ENCODE data around the gene MYO5A. TPM values are rescaled to one million over a fixed set of nuclear protein-coding genes. Genes with fewer than 3 reads are reported as not detected.

The MYO5A gene
- total and polyA plus RNA-seq, 2 donors (not counting 3 experiments of a cell fraction or from before 2014, with no cell fraction given) = 31.9 to 91.9 TPM

DNA sequence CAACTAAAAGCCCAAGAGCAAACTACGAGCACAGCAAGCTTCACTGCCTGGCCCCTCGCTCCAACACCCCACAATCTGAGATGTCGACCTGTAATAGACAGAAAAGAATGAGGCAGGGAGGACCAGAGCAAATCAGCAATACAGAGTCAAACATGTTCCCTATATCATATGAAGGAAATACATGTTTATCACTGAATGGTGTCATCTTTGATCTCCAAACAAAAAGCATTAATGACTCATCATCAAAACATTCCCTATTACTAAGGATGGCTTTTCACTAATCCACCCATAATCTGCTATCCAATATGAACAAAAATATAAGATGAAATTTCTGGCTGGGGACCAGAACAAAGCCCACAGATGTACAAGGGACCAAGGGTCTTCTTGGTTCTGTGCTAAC lies 34.7 kb downstream of the MYO5A start:
- Histone ChIP-seq H3K36me3 (ENCODE audit: control insufficient read depth in 2 of 2, extremely low read depth in 1 of 2, insufficient read depth in 2 of 2, low read length in 2 of 2) (no peaks in the 10 kb centered on the region), H3K27me3 (ENCODE audit: control insufficient read depth in 2 of 2, insufficient read depth in 2 of 2, low read length in 2 of 2) (no peaks in the 10 kb centered on the region), H3K9ac (replicated peaks; ENCODE audit: extremely low read depth, insufficient read depth, low read length) (peak overlapping the region; percentile 81), H3K4me3 (replicated peaks in 1 of 3; ENCODE audit: insufficient read depth in 1 of 3, low read depth in 1 of 3, low read length in 3 of 3) (no peak overlapping the region), H4K20me1 (replicated peaks; ENCODE audit: control insufficient read depth, extremely low read depth, insufficient read depth, low read length) (no peaks in the 10 kb centered on the region), H3K27ac (ENCODE audit: insufficient read depth, low read depth, low read length) (peak overlapping the region; percentile 97), H3K9me3 (replicated peaks; ENCODE audit: control insufficient read depth, insufficient read depth, low read length) (no peaks in the 10 kb centered on the region), H3K9me1 (replicated peaks; ENCODE audit: control insufficient read depth, extremely low read depth, insufficient read depth, low read length) (no peaks in the 10 kb centered on the region), H3K79me2 (ENCODE audit: control insufficient read depth, insufficient read depth, low read length) (peaks cover 74% of the 10 kb centered on the region), H3K4me2 (ENCODE audit: insufficient read depth, low read length) (peak overlapping the region; percentile 58), H3K4me1 (ENCODE audit: control insufficient read depth, extremely low read depth, insufficient read depth, low read length) (peaks cover 75% of the 10 kb centered on the region), H2AFZ (ENCODE audit: low read depth, low read length) (no peak overlapping the region)
- CTCF ChIA-PET = interaction anchor here (0.6 to 1.3 kb wide), 2 partner anchors 27 to 58 kb away, joined by 3 read pairs; no protein-coding TSS in a partner anchor
- intact Hi-C loops (cut with micrococcal nuclease) = loop anchor here (2.0 to 10.0 kb wide), 4 partner anchors 35 to 617 kb away; partner anchors contain the start of gene MYO5A
- dilution Hi-C loops (cut with MboI; ENCODE audit: extremely low pct_ligation_motif_present, low sequenced_read_pairs) = no loop called here
- TF ChIP-seq POLR2AphosphoS5 (IDR thresholded peaks at IDR 0.05; ENCODE audit: insufficient read depth, low read depth, low read length) = peak; percentile 32
- TF ChIP-seq JUN (IDR thresholded peaks at IDR 0.05; ENCODE audit: borderline replicate concordance, insufficient read depth, insufficient read length, low read depth) = peak; percentile 85
- TF ChIP-seq FOS (IDR thresholded peaks at IDR 0.05; ENCODE audit: borderline replicate concordance, insufficient read depth, low read length) = peak; percentile 79
- TF ChIP-seq, protein P1, sequence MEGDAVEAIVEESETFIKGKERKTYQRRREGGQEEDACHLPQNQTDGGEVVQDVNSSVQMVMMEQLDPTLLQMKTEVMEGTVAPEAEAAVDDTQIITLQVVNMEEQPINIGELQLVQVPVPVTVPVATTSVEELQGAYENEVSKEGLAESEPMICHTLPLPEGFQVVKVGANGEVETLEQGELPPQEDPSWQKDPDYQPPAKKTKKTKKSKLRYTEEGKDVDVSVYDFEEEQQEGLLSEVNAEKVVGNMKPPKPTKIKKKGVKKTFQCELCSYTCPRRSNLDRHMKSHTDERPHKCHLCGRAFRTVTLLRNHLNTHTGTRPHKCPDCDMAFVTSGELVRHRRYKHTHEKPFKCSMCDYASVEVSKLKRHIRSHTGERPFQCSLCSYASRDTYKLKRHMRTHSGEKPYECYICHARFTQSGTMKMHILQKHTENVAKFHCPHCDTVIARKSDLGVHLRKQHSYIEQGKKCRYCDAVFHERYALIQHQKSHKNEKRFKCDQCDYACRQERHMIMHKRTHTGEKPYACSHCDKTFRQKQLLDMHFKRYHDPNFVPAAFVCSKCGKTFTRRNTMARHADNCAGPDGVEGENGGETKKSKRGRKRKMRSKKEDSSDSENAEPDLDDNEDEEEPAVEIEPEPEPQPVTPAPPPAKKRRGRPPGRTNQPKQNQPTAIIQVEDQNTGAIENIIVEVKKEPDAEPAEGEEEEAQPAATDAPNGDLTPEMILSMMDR (IDR thresholded peaks at IDR 0.05; ENCODE audit: extremely low read depth in 1 of 2, insufficient read depth in 1 of 2, low read depth in 1 of 2, low read length in 2 of 2) = no peak
- TF ChIP-seq GATA2 (IDR thresholded peaks at IDR 0.05; ENCODE audit: insufficient read depth, insufficient read length, low read depth, low read length) = peak; percentile 69
- POLR2A ChIA-PET = interaction anchor here (0.6 kb wide), 1 partner anchor 236 kb away, joined by 5 read pairs; no protein-coding TSS in a partner anchor
- peak; percentile 68 for DNase-seq (ENCODE audit: low read depth, low spot score)
- no TSS peak for BruUV-seq (replicated peaks)
- FAIRE-seq = no peak

Measured in endothelial cell of umbilical vein (primary cell).